22Rv1 (cell line): ENCODE results near the gene RALY.
"Not testable (repeated sequence)": the region's sequence is repeated elsewhere in the genome, so short reads cannot be mapped to it uniquely, and the experiment has no call there.

ENCODE experiments used
- H3K27ac ChIP-seq: fragments of 450-650 bp; 2 replicates; pipeline ENCODE4 v1.5.1; 2017
- ZFX ChIP-seq: fragments of 450-650 bp; IDR thresholded peaks from 2 replicates; pipeline ENCODE4 v1.6.1; 2017; ENCODE audit warnings: antibody characterized with exemption, borderline replicate concordance
- TF ChIP-seq, protein P1 (sequence below): fragments of 450-650 bp; IDR thresholded peaks from 2 replicates; pipeline ENCODE4 v1.5.1; 2017; ENCODE audit warnings: mild to moderate bottlenecking

RALY gene

DNA sequence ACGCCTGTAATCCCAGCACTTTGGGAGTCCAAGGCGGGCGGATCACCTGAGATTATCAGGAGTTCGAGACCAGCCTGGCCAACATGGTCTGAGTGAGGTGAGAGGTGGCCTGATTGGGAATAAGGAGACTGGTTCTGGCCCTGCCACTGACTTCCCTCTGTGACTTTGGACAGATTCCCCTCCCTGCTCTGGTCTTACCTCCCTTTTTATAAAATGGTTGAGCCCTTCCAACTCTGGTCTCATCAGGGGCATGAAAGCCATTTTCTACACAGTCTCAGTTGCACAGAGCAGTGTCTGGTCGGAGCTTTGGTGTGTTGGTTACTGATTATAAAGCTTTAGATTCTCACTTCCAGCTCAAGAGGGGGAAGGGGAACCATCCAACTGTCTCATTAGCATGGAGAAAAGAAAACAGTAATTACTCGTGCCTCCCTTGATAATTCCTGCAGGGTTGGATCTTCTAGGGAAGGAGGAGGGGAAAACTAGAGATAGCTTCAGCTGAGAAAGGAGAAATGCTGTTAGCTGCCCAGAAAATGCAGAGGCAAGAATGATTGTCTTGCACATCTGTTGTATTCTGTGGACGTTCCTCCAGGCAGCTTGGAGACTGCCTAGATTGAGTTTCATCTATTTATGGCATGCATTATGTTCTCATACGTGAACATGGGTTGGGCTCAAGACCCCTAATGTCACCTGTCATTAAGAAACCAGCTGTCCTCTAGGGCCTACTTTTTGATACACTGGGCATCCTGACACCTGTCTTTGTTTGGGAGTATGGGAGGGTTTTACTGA lies 30.4 kb downstream of the RALY start:
- TF ChIP-seq ZFX, result no peak
- TF ChIP-seq, protein P1, sequence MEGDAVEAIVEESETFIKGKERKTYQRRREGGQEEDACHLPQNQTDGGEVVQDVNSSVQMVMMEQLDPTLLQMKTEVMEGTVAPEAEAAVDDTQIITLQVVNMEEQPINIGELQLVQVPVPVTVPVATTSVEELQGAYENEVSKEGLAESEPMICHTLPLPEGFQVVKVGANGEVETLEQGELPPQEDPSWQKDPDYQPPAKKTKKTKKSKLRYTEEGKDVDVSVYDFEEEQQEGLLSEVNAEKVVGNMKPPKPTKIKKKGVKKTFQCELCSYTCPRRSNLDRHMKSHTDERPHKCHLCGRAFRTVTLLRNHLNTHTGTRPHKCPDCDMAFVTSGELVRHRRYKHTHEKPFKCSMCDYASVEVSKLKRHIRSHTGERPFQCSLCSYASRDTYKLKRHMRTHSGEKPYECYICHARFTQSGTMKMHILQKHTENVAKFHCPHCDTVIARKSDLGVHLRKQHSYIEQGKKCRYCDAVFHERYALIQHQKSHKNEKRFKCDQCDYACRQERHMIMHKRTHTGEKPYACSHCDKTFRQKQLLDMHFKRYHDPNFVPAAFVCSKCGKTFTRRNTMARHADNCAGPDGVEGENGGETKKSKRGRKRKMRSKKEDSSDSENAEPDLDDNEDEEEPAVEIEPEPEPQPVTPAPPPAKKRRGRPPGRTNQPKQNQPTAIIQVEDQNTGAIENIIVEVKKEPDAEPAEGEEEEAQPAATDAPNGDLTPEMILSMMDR, result no peak

DNA sequence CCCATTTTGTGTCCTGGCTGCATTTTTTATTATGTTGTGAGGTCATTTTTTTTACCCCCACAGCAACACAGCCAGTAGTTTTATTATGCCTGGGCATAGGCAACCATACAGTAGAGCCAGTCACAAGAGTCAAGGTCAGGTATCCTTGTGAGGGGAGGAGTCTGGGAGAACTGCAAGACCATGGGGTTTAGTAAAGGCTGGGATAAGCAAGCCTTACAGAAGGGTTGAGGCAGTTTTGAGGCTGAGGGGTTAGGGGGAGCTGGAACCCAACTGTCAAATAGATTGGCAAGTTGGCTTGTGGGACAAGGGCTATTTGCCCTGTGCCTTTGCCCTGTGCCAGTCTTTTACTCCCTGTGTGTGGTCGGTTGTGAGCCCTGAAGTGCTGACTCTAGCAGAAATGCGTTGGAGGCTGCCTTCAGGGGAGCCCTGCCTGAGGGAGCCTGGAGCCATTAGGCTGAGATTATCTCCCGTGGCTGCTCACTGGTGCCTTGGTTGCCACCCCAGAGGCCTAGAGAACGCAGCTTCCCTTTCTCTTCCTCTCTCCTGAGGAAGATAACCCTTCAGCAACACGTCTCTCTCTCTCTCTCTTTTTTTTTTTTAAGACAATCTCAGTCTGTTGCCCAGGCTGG lies 31.1 kb downstream of the RALY start:
- TF ChIP-seq ZFX, result no peak
- TF ChIP-seq, protein P1, result no peak
- no peak overlapping the region for H3K27ac ChIP-seq

More for the DNA sequence above, 30.4 kb downstream of the RALY start:
- no peak overlapping the region for H3K27ac ChIP-seq

DNA sequence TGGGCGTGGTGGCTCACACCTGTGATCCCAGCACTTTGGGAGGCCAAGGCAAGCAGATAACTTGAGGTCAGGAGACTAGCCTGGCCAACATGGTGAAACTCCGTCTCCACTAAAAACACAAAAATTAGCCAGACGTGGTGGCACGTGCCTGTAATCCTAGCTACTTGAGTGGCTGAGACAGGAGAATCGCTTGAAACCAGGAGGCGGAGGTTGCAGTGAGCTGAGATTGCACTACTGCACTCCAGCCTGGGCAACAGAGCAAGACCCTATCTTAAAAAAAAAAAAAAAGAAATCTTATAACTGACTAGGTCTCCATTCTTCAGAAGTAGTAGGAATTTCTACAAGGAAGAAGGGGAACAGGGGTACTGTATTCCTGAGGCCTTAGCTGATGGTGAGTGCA lies 34.3 kb downstream of the RALY start:
- H3K27ac ChIP-seq, result not testable (repeated sequence)

DNA sequence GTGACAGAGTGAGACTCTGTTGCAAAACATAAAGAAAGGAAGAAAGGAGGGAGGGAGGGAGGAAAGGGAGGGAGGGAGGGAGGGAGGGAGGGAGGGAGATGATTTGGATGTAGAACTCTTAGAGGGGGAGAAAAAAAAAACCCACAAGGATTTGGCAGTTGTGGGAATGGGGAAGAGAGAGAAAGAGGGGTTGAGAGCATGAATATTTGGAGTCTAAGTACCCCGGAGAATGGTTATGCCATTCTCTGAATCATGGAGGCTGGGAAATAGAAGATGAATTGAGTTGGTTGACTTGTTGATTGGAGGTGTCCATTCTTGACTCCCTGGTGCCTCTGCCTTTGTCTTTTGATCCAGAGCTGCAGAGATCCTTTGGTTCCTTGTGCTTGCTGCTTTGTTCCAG lies 35.7 kb downstream of the RALY start:
- TF ChIP-seq, protein P1, result no peak
- no peak for TF ChIP-seq ZFX
- no peak overlapping the region for H3K27ac ChIP-seq

DNA sequence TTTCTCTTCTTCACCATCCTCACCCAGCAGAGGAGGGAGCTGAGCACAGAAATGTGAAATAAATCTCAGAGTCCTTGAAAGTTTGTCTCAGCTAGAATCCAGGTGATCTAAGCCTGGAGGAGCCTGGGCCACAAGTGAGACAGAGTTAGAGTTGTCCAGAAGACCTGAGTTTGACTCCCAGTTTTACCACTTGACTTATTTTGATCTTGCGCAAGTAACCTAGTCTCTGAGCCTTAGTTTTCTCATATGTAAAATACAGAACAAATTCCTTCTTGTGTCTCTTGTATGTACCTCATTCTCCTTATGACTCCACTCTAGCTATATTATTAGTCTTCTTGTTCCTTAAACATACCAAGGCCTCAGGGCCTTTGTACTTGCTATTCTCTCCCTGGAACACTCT lies 36.7 kb downstream of the RALY start:
- H3K27ac ChIP-seq, result no peak overlapping the region
- no peak for TF ChIP-seq ZFX
- TF ChIP-seq, protein P1, result no peak

DNA sequence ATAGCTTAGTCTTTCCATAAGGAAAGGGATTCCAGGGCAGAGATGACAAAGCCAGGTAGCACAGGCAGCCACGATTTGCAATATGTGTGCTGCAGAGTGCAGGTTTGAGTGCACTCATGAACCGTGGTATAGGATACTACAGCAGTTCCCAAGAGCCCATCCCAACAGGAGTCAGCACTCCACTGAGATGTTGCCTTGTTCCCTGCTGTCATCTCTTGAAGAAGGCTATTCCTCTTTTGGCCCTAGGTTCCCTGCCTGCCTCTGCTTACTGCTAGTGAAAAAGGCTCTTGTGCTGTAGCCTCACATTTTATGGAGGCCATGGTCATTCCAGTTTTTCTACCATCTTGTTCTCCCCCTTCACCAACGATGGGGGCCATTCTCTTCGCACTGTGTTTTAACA lies 40.2 kb downstream of the RALY start:
- H3K27ac ChIP-seq, result no peak overlapping the region
- TF ChIP-seq, protein P1, result no peak
- TF ChIP-seq ZFX, result no peak

DNA sequence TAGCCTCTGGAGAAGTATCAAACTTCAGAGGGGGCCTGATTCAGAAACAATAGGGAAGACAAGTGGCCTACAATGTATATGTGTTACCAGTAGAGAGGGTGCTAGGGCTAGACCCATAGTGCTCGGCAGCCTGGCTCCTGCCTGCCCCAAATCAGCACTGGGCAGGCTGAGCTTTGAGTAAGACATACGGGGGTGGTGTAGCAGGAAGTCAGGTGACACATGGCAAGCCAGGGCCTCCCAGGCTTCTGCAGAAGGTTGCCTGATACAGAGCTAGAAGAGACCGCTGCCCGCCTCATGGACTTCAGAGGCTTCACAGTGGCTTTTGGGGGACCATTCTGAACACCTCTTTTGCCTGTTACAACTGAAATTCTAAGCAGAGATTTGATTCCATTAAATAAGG lies 43.4 kb downstream of the RALY start:
- no peak overlapping the region for H3K27ac ChIP-seq
- TF ChIP-seq, protein P1, result no peak
- TF ChIP-seq ZFX, result no peak
